SJSA1 (cell line): ENCODE results near the gene KCTD8. TPM values are rescaled to one million over a fixed set of nuclear protein-coding genes. Genes with fewer than 3 reads are reported as not detected.
"Not testable (repeated sequence)": the region's sequence is repeated elsewhere in the genome, so short reads cannot be mapped to it uniquely, and the experiment has no call there.

Experiments used
- DNase-seq, 2 experiments: peaks; one replicate each; pipeline ENCODE4 v3.0.0-alpha.2; 2015 to 2020; ENCODE audit warnings: low spot score in 2 of 2, low read depth in 1 of 2
- H3K27ac ChIP-seq: fragments of 250-450 bp; sonication (Bioruptor Pico); 2 replicates; pipeline ENCODE4 v1.5.1; 2020; ENCODE audit warnings: mild to moderate bottlenecking, moderate library complexity
- H3K27me3 ChIP-seq: fragments of 250-450 bp; sonication (Bioruptor Pico); replicated peaks from 2 replicates; pipeline ENCODE4 v1.5.1; 2020; ENCODE audit warnings: mild to moderate bottlenecking, moderate library complexity
- H3K36me3 ChIP-seq: fragments of 250-450 bp; sonication (Bioruptor Pico); 2 replicates; pipeline ENCODE4 v1.5.1; 2020; ENCODE audit warnings: mild to moderate bottlenecking
- H3K4me1 ChIP-seq: fragments of 250-450 bp; sonication (Bioruptor Pico); replicated peaks from 2 replicates; pipeline ENCODE4 v1.6.1; 2021; ENCODE audit warnings: mild to moderate bottlenecking
- H3K4me3 ChIP-seq: fragments of 250-450 bp; sonication (Bioruptor Pico); 2 replicates; pipeline ENCODE4 v1.5.1; 2020; ENCODE audit warnings: mild to moderate bottlenecking
- H3K9me3 ChIP-seq: fragments of 250-450 bp; sonication (Bioruptor Pico); replicated peaks from 2 replicates; pipeline ENCODE4 v1.5.1; 2020; ENCODE audit warnings: mild to moderate bottlenecking
- total RNA-seq: library from RNA; depleted of rRNA; stranded (reverse); fragments of >200 nt; shearing (Covaris generic); gene quantifications from 2 replicates; pipeline ENCODE4 v1.2.3, GENCODE V29; 2014

KCTD8 gene
- total RNA-seq, 1 experiment from 2014 or later: not detected

DNA sequence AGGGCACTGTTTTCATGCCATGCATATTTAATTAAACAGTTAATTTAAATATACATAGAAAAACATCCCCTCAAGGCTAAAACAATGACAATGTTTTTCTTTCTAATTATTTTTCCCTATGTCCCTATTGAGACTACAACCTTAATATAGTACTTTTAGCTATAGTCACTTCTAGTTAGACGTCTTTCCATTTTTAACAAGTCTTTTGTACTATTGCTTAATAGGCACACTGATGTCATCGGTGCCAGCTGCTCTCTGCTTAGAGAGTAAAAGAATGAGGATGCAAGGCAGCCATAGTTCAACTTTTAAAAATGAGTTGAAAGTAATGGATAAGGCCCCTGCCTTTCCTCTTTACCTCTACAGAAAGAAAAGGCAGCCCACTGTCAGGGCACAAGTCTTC lies 191.1 kb downstream of the KCTD8 start:
- H3K27ac ChIP-seq: no peak overlapping the region
- no peak for DNase-seq
- no peaks in the 10 kb centered on the region for H3K36me3 ChIP-seq
- H3K9me3 ChIP-seq: no peaks in the 10 kb centered on the region
- H3K4me3 ChIP-seq: no peak overlapping the region
- no peaks in the 10 kb centered on the region for H3K27me3 ChIP-seq
- H3K4me1 ChIP-seq: no peaks in the 10 kb centered on the region

DNA sequence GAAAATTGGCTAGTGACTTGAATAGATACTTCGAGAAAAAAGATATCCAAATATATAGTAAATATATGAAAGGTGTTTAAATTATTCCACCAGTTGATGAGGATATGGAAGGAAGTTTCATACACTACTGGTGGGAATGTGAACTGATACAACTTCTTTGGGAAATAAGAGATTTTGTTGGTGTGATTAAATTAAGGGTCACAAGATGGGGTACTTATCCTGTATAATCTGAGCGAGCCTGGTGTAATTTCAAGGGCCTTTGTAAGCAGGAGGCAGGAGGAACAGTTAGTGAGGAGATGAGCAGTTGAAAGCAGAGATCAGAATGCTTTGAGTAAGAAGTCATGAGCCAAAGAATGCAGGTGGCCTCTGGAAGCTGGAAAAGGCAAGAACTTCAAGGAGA lies 192.2 kb downstream of the KCTD8 start:
- H3K9me3 ChIP-seq: no peaks in the 10 kb centered on the region

DNA sequence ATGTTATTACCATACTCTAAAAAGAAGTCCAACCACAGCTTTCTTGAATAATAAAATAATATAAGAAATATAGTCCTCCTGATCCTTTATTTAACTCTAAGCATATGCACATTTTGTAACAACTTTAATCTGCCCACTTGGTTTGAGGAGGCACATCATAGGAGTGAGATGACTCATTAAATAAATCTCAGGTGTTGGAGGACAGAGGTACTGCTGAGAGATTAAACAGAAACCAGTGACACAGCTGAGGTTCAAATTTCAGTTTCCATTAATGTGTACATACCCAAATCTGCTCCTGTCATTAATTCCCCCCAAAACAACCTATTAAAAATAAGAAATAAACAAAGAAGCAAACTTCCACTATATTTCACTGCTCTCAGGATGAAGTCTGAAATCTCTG lies 211.0 kb downstream of the KCTD8 start:
- no peaks in the 10 kb centered on the region for H3K9me3 ChIP-seq
- no peak overlapping the region for H3K27ac ChIP-seq
- H3K27me3 ChIP-seq: no peaks in the 10 kb centered on the region

More for the DNA sequence above, 192.2 kb downstream of the KCTD8 start:
- no peak overlapping the region for H3K4me3 ChIP-seq
- no peaks in the 10 kb centered on the region for H3K36me3 ChIP-seq
- DNase-seq: no peak
- H3K27me3 ChIP-seq: no peaks in the 10 kb centered on the region
- H3K4me1 ChIP-seq: no peaks in the 10 kb centered on the region
- H3K27ac ChIP-seq: no peak overlapping the region

DNA sequence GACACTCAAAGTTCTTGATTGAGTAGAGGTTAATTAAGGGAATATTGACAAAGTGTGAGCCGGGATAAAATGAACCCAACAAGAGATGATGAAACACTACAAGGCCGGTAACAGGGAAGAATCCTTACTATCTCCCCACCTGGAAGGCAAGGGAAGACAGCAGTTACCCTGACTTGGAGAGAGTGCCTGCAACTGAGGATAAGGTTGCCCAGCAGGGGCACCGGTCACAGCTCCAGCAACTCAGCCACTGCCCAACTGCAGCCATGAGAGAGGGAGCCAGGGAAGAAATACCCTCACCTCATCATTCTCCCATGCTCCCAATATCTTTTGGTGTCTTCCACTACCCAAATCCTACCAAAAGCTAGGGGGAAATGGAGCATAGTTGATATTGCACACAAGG lies 212.7 kb downstream of the KCTD8 start:
- no peaks in the 10 kb centered on the region for H3K4me1 ChIP-seq
- no peak overlapping the region for H3K27ac ChIP-seq
- H3K4me3 ChIP-seq: no peak overlapping the region
- H3K36me3 ChIP-seq: no peaks in the 10 kb centered on the region
- no peak for DNase-seq
- no peaks in the 10 kb centered on the region for H3K27me3 ChIP-seq
- H3K9me3 ChIP-seq: no peaks in the 10 kb centered on the region

More for the DNA sequence above, 211.0 kb downstream of the KCTD8 start:
- no peak overlapping the region for H3K4me3 ChIP-seq
- no peaks in the 10 kb centered on the region for H3K36me3 ChIP-seq
- no peak for DNase-seq
- H3K4me1 ChIP-seq: no peaks in the 10 kb centered on the region

DNA sequence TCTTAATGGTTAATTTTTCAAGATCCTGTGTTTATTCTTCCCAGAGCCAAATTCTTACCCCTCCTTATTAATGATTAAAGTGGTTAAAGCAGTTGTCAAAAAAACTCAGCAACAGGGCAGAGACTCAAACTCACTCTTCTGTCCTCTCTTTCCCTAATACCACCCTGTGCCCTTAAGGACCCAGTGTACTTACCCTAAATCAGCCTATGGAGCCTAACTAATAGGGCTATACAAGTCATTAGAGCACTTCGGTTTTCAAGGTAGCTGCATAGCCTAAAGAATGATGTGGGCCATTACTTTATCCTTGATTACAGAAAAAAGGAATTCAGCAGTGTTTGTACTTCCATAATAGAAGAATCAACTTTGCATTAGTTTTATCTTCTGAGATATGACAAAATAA lies 216.3 kb downstream of the KCTD8 start:
- Histone ChIP-seq H3K4me1 (no peaks in the 10 kb centered on the region), H3K36me3 (no peaks in the 10 kb centered on the region), H3K4me3 (no peak overlapping the region), H3K27ac (no peak overlapping the region), H3K27me3 (no peaks in the 10 kb centered on the region), H3K9me3 (no peaks in the 10 kb centered on the region)
- no peak for DNase-seq

DNA sequence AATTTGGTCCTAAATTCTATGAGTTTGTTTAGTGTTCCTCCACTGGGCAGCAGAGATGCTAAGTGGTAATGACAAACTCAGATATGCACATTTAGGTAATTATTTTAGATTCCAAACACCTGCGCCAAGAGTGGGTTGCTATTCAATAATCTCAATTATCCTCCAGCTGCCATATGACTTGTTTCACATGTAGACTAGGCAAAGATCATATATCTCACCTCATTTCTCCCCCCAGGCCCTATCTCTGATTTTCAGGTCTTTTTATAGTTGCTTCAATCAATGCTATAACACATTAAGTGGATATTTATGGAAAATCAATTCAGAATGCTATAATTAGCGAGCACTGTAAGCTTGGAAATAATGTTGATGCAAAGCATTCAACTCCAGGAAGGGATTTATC lies 217.6 kb downstream of the KCTD8 start:
- Histone ChIP-seq H3K27me3 (no peaks in the 10 kb centered on the region), H3K36me3 (no peaks in the 10 kb centered on the region), H3K4me1 (no peaks in the 10 kb centered on the region), H3K27ac (no peak overlapping the region), H3K4me3 (no peak overlapping the region), H3K9me3 (no peaks in the 10 kb centered on the region)
- DNase-seq: no peak

DNA sequence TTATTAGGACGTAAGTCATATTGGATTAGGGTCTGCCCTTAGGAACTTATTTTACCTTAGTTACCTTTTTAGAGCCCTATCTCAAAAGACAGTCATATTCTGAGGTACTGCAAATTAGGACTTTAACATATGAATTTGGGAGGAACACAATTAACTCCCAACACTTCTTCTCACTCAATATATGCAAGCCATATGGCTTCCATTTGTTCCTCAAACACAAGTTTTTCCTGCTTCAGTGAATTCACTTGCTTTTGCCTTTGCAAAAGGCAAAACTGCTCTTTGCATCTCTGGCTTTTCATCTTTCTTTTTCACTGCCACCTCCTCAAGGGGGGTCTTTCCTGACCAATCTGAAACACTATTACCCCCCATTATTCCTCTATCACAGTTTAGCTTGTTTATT lies 220.3 kb downstream of the KCTD8 start:
- Histone ChIP-seq H3K27ac (no peak overlapping the region), H3K4me3 (no peak overlapping the region)

DNA sequence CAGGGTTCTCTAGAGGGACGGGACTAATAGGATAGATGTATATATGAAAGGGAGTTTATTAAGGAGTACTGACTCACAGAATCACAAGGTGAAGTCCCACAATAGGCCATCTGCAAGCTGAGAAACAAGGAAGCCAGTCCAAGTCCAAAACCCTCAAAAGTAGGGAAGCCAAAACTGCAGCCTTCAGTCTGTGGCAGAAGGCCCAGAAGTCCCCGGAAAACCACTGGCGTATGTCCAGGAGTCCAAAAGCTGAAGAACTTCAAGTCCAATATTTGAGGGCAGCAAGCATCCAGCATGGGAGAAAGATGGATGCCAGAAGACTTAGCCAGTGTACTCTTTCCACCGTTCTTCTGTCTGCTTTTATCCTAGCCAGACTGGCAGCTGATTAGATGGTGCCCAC lies 227.2 kb downstream of the KCTD8 start:
- H3K4me1 ChIP-seq: no peaks in the 10 kb centered on the region
- no peak for DNase-seq
- no peaks in the 10 kb centered on the region for H3K9me3 ChIP-seq
- no peak overlapping the region for H3K27ac ChIP-seq
- H3K27me3 ChIP-seq: no peaks in the 10 kb centered on the region
- H3K36me3 ChIP-seq: no peaks in the 10 kb centered on the region
- H3K4me3 ChIP-seq: no peak overlapping the region

More for the DNA sequence above, 220.3 kb downstream of the KCTD8 start:
- Histone ChIP-seq H3K27me3 (no peaks in the 10 kb centered on the region), H3K4me1 (no peaks in the 10 kb centered on the region), H3K9me3 (no peaks in the 10 kb centered on the region), H3K36me3 (no peaks in the 10 kb centered on the region)
- DNase-seq: no peak

DNA sequence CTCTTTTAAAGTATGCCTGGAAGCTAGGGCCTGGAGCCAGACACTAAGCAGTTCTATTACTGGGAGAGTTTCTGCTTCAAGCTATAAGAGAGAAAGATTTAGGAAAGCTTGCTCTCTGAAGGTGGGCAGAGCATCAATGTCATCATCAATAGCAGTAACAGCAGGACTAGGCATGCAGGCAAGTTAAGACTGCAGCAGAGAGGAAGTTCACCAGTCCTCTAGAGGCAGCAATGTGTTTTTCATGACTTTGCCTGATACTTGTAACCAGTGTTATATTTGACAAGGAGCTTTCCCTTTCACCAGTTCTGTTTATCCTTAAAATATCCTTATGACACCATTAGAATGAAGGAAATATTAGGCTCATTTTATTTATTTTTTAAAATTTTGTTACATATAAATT lies 237.9 kb downstream of the KCTD8 start:
- DNase-seq: no peak
- no peak overlapping the region for H3K27ac ChIP-seq

DNA sequence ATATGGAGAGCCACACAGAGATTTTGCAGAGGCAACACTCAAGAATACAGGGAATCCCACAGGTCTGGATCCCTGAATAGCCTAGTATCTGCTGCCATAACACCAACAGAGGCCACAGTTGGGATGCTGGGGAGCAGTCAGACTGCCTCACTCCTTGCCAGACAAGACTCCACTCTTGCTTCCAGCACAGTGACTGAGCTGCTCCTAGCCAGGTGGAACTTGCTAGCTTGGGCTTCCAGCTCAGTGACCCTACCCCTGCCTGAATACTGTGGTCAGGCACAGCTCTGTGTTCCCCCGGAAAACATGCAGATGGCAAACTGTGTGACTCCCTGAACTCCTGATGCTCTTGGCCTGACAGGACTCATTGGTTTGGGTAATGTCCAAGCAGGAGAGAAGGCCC lies 251.8 kb downstream of the KCTD8 start:
- DNase-seq: no peak
- no peak overlapping the region for H3K4me3 ChIP-seq
- H3K27me3 ChIP-seq: no peaks in the 10 kb centered on the region
- H3K27ac ChIP-seq: no peak overlapping the region
- H3K36me3 ChIP-seq: no peaks in the 10 kb centered on the region
- no peaks in the 10 kb centered on the region for H3K9me3 ChIP-seq
- no peaks in the 10 kb centered on the region for H3K4me1 ChIP-seq

More for the DNA sequence above, 237.9 kb downstream of the KCTD8 start:
- H3K27me3 ChIP-seq: no peaks in the 10 kb centered on the region
- no peak overlapping the region for H3K4me3 ChIP-seq
- H3K4me1 ChIP-seq: no peaks in the 10 kb centered on the region
- H3K9me3 ChIP-seq: no peaks in the 10 kb centered on the region
- no peaks in the 10 kb centered on the region for H3K36me3 ChIP-seq

DNA sequence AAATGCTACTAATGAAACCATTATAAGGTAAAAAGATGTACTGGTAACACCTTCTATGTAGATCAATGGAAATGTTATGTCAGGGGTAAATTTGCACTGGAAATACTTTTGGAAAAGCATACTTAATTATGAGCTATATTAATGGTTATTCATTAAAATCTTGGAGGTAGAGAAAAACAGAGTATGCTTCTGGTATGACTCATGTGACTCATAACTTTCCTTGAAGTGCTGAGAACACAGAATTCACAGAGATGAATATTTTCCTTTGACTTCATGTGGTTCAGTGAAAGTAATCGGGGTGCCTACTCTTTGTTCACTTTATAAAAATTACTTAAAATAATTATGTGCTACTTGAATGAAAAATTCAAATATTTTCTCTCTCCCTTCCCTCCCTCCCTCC lies 254.2 kb downstream of the KCTD8 start:
- DNase-seq: no peak
- H3K36me3 ChIP-seq: no peaks in the 10 kb centered on the region
- H3K9me3 ChIP-seq: no peaks in the 10 kb centered on the region
- no peaks in the 10 kb centered on the region for H3K27me3 ChIP-seq
- no peak overlapping the region for H3K4me3 ChIP-seq
- H3K27ac ChIP-seq: no peak overlapping the region
- H3K4me1 ChIP-seq: no peaks in the 10 kb centered on the region

DNA sequence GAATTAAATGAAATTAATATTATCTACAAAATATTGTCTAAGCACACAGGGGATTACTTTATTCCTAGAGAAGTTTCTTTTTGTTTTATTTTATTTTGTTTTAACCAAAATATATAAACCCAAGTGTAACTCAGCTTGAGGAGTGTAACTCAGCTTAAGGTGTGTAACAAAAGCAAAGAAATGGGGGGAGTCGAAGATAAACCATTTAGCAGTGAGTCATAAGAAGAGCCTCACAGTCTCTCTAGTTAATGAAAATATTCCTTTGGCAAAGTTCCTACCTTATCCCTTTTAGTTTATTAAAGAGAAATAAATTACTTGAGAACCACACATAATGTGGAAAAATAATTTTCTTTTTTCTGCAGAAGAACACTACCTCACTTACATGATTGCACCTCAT lies 261.8 kb downstream of the KCTD8 start:
- no peaks in the 10 kb centered on the region for H3K4me1 ChIP-seq
- H3K4me3 ChIP-seq: no peak overlapping the region
- no peaks in the 10 kb centered on the region for H3K27me3 ChIP-seq
- no peaks in the 10 kb centered on the region for H3K9me3 ChIP-seq
- DNase-seq: no peak
- H3K27ac ChIP-seq: no peak overlapping the region
- no peaks in the 10 kb centered on the region for H3K36me3 ChIP-seq

DNA sequence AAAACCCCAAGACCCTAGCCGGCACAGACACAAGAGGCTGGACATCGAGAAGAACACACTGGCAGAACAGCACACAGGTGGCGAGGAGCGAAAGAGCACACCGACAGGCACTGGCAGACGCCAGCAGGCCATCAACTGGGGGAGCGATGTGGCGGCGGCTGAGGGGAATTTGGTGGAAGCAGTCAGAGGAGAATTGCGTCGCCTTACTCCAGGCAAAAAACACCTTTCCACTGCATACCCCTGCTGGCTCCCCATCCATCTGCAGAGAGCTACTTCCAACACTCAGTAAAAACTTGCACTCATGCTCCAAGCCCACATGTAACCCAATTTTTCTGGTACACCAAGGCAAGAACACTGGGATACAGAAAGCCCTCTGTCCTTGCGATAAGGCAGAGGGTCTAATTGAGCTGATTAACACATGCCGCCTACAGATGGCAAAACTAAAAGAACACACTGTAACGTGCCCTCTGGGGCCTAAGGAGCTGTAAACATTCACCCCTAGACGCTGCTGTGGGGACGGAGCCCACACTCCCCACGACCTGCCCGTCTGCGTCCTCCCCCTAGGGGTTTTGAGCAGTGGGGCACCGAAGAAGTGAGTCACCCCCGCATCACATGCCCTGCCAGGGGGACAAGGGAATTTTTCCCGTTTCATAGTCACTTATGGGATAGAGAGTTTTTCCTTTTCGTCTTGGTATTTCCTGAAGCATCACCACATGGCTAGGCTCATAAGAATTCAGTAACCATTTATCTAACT lies 262.3 kb downstream of the KCTD8 start:
- Histone ChIP-seq H3K4me3 (no peak overlapping the region), H3K4me1 (no peaks in the 10 kb centered on the region), H3K9me3 (no peaks in the 10 kb centered on the region), H3K36me3 (no peaks in the 10 kb centered on the region), H3K27ac (no peak overlapping the region), H3K27me3 (no peaks in the 10 kb centered on the region)
- no peak for DNase-seq

DNA sequence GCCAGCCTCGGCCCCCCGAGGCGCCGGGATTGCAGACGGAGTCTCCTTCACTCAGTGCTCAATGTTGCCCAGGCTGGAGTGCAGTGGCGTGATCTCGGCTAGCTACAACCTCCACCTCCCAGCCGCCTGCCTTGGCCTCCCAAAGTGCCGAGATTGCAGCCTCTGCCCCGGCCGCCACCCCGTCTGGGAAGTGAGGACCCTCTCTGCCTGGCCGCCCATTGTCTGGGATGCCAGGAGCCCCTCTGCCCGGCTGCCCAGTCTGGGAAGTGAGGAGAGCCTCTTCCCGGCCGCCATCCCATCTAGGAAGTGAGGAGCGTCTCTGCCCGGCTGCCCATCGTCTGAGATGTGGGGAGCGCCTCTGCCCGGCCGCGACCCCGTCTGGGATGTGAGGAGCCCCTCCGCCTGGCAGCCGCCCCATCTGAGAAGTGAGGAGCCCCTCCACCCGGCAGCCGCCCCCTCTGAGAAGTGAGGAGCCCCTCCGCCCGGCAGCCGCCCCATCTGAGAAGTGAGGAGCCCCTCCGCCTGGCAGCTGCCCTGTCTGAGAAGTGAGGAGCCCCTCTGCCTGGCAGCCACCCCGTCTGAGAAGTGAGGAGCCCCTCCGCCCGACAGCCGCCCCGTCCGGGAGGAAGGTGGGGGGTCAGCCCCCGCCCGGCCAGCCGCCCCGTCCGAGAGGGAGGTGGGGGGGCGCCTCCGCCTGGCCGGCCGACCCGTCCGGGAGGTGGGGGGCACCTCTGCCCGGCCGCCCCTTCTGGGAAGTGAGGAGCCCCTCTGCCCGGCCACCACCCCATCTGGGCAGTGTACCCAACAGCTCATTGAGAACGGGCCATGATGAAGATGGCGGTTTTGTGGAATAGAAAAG lies 266.9 kb downstream of the KCTD8 start:
- not testable (repeated sequence) for DNase-seq, H3K4me3 ChIP-seq, H3K27ac ChIP-seq, H3K27me3 ChIP-seq, H3K4me1 ChIP-seq, H3K36me3 ChIP-seq, H3K9me3 ChIP-seq
